Measurements from ENCODE around the gene COX11.

COX11 gene, protein sequence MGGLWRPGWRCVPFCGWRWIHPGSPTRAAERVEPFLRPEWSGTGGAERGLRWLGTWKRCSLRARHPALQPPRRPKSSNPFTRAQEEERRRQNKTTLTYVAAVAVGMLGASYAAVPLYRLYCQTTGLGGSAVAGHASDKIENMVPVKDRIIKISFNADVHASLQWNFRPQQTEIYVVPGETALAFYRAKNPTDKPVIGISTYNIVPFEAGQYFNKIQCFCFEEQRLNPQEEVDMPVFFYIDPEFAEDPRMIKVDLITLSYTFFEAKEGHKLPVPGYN

DNA sequence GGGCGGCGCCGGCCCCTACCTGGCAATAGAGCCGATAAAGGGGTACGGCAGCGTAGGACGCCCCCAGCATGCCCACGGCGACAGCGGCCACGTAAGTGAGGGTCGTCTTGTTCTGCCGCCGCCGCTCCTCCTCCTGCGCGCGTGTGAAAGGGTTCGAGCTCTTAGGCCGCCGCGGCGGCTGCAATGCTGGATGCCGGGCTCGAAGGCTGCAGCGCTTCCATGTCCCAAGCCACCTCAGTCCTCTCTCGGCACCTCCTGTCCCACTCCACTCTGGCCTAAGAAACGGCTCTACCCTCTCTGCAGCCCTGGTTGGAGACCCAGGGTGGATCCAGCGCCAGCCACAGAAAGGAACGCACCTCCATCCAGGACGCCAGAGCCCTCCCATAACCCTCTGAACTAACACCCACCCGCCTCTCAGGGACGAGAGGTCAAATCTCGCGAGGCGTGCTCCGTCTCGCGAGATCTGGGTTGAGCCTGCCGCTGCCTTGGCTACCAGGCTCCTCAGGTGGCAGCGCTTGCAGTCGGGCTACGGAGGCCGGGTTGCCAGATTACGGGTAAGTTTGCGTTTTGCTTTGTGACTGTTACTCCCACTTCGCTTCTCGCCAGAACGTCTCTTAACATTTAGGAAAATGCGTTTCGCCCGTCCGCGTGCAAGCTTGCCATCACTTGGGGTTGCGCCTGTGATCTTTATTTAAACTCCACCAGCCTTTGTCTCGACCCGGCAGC, at the start of gene COX11, which contains the start of gene STXBP4:
TSS of gene COX11 (minus strand) at position 393 of the 726 bp plus-strand sequence. CDS start at position 385, 8 bp downstream.
TSS of gene STXBP4 (plus strand) at position 504 of the 726 bp plus-strand sequence. CDS start 17,455 bp downstream, outside the sequence.
- DNase-seq = peak; percentile 99

DNA sequence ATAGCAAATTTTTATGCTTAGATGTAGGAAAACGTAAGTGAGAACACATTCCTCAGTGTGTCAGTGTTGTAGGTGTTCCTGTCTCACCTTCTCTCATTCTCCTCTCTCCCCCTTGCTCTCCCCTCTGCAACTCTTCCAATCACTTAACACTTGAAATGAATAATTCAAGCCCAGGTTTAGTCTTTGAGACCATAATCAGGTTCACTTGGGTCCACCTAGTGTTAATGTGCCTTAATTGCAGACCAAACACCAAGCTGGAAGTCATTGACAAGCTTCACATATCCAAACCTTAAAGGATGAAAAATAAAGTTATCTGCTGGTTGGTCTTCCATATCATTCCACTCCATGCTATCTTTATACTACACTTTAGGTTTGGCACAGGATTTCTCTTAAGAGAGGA, 37.1 kb upstream of the COX11 start:
- DNase-seq = peak; percentile 78

DNA sequence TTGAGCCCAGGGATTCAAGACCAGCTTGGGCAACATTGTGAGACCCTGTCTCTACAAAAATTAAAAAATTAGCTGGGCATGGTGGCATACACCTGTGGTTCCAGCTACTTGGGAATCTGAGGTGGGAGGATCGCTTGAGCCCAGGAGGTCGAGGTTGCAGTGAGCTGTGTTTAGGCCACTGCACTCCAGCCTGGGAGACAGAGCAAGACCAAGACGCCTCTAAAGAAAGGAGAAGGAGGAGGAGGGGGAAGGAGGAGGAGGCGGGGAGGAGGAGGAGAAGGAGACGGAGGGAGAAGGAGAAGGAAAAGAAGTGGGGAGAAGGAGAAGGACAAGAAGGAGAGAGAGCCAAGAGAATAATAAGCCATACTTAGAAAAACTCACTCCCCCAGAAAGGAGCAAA, 36.0 kb upstream of the COX11 start:
- DNase-seq = no peak

DNA sequence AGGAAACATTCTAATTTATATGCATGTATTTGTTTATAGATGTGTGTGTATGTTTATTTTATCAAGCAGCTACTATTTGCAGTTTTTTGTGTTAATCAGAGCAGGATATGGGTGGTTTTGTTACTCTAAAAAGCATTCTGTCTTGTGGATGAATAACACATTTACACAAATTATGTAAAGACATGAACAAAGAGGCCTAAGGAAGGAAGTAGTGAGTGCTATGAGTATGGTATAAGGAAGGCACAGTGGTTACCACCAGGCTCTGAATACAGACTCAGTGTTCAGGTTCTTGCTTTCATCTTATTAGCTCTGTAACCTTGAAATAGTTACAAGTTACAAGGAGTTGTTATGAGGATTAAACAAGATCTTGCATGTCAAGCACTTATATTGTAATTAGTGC, 34.0 kb upstream of the COX11 start:
- DNase-seq = no peak

DNA sequence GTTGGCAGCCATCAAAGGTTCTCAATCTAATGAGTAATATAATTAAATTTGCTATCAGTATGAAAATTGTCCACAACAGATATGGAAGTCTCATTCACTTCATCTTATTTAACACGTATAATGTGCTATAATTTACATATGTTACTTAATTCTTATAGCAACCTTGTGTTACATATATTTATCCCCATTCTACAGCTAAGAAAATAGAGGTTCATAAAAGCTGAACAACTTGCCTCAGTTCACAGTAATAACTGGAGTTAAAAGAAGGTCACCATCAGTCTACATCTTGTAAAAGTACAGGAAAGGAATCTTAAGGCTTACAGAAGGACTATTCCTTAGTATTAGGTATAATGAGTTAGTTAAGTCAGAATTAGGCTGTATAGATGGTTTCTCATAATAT, 28.0 kb upstream of the COX11 start:
- DNase-seq = no peak

DNA sequence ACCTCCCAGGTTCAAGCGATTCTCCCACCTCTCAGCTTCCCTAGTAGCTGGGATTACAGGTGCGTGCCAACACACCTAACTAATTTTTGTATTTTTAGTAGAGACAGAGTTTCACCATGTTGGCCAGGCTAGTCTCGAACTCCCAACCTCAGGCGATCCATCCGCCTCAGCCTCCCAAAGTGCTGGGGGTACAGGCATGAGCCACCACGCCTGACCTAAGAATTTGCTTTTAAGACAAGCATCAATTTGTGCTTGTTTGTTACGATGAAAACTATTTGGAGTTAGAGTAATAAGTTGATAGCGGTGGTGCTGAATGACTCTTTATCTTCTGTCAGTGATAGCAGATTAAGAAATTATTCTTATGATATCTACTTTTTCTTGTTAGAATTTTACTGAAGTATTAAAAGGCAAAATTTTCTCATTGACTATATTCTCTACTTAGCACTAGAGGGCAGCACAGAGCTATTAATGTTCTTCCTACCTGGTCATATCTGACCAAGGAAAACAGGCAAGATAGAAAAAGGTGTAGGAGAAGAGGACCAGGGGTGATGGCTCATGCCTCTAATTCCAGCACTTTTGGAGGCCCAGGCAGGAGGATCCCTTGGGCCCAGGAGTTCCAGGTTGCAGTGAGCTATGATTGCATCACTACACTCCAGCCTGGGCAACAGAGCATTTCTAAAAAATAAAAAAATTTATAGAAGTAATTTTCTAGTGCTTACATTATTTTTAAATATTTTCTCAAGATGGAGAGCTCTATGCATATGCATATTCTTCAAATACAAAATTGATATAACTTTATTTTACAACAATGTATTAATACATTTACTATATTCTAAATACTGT, 24.6 kb upstream of the COX11 start:
- peak; percentile 82 for DNase-seq

DNA sequence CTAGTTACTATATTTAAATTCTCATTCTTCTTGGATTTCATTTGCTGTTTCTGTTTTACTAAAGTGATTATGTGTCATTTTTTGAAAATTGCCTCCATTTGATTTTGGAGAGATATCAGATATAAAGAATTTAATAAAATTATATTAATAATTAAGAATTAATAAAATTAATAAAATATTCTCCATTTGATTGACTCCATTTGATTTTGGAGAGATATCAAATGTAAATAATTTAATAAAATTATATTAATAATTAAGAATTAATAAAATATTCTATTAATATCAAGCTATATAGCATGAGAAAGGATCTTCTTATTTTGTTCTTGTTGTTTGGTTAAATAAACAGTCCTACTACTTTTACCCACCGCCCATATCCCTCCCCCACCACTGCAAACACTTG, 23.1 kb upstream of the COX11 start:
- no peak for DNase-seq

DNA sequence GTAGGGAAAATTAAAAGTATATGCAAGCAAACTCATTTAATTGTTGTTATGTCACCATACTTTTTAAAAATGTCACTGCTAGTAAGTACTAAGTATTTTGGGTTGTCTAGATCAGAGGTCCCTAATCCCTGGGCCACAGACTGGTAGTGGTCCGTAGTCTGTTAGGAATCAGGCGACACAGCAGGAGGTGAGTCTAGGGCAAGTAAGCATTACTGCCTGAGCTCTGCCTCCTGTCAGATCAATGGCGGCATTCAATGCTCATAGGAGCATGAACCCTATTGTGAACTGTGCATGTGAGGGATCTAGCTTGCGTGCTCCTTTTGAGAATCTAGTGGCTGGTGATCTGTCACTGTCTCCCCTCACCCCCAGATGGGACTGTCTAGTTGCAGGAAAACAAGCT, 21.7 kb upstream of the COX11 start:
- DNase-seq = no peak

DNA sequence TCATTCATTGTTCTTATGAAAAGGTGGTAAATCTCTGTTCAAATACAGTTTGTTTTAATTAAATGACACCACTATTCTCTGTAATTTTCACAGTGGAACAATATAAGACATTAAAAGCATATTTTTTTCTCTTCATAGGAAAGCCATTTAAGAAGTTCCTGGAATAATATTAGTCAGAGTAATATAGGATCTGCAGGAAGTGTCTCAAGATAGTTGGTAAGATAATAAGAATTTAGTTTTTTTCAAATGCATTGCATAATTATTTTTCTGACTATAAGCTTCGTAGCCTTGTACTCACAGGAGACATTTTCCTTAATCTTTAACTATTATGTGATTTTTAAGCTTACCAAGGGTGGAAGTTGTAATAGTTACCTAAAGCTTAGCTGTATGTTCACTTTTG, 17.0 kb upstream of the COX11 start:
- DNase-seq = no peak

DNA sequence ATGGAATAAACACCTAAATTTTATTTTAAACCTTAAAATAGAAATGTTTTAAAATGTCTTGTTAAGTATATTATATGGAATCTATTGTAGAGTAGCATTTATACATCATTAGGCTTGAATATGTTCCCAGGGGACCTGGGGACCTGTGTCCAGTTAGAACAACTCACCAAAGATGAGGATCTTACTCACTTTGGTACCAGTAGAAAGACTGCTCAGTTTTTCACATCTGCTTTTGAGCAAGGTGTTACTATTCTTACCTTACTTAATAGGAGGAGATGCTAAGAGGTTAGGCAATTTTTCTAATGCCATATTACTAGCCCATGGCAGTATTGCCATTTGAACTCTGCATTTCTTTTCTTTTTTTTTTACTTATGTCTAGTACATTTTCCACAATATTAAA, 14.8 kb upstream of the COX11 start:
- no peak for DNase-seq

DNA sequence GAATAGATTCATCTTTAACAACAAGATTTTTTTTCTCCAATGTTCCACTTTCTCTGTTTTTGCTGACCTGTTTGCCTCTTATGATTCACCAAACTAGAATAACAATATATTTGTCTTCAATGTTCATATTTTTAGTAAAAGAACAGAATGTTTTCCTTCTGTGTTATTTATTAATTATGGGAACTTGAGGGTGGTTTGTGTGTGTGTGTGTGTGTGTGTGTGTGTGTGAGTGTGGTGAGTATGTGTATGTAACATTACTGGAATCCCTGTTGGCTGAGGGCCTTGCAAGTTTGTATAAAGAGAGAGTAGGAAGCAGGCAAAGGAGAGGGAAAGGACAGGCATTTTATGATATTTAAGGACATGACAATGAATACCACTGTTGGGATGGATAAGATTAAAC, 13.9 kb upstream of the COX11 start:
- no peak for DNase-seq

DNA sequence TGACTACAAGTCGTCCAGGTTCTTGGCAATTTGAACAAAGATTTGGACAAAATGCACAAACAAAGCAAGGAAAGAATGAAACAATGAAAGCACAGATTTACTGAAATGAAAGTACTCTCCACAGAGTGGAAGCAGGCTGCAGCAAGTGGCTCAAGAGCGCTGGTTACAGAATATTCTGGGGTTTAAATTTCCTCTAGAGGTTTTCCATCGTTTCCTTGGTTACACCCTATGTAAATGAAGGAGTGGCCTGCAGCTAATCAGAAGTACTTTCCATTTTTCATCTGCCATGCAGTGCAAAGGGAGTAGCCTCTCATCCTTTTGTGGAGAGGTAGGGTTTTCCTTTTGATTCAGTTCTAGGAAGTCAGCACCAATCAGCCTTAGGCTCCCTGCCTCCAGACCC, 11.9 kb upstream of the COX11 start:
- DNase-seq = no peak

DNA sequence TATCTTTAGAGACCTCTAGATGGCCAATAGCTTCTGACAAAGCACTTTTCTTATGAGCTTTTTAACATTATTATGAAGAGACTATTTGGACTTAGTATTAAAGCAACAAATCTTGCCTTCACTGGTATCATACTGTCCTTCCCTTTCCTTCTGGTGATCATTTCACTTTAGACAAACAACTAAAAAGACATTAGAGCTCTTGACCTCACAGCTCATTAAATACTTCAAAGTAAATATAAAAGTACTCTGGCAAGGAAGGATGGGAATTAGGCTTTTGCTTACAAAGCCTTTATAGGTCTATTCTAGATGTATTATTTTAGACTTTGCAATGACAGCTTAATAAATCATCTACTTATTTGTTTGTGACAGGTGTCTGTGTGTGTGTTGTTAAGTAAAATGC, 11.2 kb upstream of the COX11 start:
- no peak for DNase-seq

DNA sequence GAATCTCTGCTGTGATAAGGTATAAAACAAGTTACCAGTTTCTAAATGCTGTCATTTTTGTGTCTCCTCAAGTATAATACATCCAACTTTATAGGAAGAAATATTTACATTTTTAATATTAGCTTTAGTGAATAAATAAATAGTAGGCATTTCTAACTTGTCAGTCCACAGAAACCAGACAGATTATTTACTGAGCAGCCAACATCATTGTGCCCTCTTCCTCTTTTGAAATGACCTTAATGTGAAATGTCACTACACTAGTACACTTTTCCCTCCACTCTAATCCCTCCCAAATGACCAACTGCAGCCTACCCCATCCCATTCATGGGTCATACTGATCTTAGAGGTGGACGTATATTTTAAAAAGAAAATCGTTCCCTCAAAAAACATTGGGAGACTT, 9.3 kb upstream of the COX11 start:
- DNase-seq = no peak

DNA sequence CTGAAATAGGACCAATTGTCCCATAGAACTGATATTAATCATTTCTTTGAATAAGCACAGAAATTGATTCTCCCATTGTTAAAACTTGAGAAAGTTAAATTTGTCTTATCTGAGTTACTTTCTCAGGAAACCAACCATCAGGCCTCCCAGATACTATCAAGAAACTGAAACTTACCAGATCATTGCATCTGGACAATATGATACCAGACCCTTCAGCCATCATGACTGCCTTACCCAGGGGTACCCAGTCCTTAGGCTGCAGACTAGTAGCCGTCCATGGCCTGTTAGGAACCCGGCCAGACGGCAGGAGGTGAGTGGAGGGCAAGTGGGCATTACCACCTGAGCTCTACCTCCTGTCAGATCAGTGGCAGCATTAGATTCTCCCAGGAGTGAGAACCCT, 7.9 kb upstream of the COX11 start:
- DNase-seq = no peak

DNA sequence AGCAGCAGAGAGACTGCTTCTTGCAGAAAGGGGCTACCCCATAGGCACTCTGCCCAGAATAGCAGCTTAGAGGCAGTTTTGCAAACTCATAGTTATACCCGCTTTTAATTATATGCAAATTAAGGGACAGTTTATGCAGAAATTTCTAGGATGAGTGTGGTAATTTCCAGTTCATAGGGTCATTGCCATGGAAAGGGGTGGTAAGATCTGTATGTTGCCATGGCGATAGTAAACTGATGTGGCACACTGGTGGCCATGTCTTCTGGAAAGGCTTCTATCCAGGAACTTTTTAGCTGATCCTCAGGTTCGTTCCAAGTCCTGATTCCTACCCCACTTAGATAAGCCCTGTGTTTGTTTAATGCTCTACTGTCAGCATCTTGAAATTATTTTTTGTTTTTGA, 6.3 kb upstream of the COX11 start:
- DNase-seq = no peak

DNA sequence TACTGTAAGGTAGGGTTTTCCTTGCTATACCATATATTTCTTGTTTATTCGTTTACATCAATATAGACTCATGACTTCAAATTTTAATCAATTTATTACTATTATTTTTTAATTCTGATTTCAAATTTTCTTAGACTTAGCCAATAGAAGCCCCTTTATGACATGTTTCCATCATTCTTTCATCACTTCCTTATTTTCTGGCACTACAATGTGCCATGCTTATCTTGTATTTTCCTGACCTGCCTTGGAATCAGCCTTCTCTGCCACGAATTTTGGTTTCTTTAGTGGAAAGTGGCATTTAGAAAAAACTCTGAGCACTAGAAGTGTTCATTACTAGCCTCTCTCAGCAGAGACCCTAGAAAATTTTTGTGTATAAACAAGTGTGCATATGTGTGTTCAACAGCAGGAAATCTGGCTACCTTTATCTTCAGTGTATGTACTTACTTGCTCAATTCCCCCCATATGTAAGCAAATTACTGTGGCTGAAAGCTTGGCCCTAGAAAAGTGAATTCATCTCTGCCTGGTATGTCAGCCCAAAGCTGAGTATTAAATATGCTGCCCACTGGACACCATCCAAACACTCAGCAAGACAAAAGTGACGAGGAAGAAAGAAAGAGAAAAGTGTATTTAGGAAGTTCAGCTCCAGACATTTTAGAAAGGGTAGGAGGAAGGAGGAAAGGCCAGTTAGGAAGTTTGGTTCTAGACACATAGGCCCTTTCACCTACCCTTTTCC, 4.1 kb upstream of the COX11 start:
- no peak for DNase-seq

DNA sequence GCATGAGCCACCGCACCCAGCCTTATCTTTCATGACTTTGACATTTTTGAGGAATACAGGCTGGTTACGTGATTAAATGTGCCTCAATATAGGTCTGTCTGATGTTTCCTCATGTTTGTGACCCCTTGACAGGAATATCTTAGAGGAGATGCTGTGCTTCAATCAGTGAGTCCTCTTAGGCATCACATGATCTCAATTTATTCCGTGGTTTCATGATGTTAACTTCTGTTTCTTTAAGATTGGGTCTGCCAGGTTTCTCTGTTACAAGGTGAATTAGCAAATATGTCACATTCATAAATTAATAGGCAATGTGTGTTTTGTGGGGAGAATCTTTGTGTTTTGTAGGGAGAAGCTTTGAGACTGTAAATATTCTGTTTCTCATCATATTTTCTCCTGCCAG, 3.4 kb upstream of the COX11 start:
- DNase-seq = no peak

DNA sequence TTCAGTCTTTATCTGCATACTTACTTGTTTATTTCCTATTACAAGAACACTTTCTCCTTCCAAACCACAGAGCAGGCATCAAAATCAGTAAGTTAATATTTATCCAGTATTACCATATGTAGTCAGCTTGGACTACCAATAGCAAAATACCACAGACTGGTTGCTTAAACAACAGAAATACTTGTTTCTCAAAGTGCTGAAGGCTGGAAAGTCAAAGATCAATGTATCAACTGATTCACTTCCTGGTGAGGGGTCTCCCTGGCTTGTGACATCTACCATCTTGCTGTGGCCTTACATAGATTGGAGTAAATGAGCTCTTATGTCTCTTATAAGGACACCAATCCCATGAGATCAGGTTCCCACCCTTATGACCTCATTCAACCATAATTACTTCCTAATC, 2.7 kb upstream of the COX11 start:
- no peak for DNase-seq

DNA sequence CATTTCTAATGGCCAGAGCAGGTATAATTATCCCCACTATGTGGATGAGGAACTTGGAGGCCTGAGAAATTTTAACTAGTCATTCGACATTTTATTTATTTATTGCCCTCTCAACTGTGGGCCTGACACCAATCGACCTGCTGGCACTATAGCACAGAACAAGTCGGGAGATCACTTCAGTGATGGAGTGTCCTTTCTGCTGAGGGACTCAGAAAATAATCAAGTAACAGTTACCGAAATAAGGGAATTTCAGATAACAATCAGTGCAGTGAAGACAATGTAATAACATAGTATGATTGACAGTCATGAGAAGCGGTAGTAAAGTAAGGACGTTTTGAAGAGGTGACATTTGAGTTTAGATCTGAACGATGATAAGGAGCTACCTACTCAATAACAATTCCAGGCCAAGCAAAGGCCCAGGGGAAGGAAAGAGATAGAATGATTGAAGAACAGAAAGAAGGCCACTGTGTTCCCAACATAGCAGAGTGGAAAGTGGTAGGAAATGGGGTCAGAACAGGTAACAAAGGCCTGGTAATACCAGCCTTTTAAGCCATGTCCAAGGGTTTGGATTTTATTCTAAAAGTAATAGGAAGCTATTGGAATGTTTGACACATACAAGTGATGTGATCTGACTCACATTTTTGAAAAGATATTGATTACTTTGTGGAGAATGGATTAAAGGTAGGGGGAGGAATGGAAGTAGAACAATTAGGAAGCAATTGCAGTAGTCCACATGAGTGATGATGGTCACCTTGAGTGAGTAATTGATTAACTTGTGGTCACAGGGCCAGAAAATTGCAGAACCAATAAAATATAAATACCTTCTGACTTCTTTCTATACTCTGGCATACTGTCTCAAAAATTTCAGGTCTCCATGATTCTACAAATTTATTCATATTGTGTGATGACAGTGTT, 1.5 kb upstream of the COX11 start:
- no peak for DNase-seq

DNA sequence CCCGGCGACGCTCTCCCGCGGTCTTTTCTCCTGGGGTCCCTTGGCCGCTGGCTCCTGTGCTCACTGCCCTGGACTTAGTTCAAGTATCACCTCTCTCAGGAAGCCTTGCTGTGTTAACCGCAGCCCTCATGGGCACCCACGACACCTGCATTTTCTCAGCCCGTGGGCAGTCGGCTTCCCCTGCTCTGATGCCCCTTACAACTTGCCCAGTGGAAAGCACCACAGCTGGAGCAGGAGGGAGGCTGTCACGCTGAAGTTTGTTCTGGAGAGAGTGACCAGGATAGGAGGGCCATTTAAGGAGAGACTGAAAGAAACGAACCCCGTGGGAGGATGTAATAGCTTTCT, 506 bp upstream of the COX11 start:
- peak; percentile 72 for DNase-seq
